Measurements from ENCODE around the gene PSMD5. TPM values are rescaled to one million over a fixed set of nuclear protein-coding genes. Genes with fewer than 3 reads are reported as not detected.

PSMD5 gene
- total and polyA plus RNA-seq, 10 of the 15 experiments (the other 5 are each of a cell fraction or from before 2014, with no cell fraction given), result 8.8 to 47.7 (median 25.1) TPM

- TF ChIP-seq ATF3 (IDR thresholded peaks at IDR 0.05; ENCODE audit: borderline replicate concordance, extremely low read depth, low read depth, low read length), result no peak
- TF ChIP-seq CHD4 (IDR thresholded peaks at IDR 0.05), result no peak
- no peak for TF ChIP-seq SMAD5 (IDR thresholded peaks at IDR 0.05; ENCODE audit: low read depth)
- TF ChIP-seq NBN (IDR thresholded peaks at IDR 0.05), result no peak
- TF ChIP-seq IKZF1 (conservative IDR thresholded peaks at IDR 0.05), result no peak
- TF ChIP-seq WRNIP1 (IDR thresholded peaks at IDR 0.05; ENCODE audit: borderline replicate concordance, low read depth, low read length), result no peak
- no peak for TF ChIP-seq RBBP5 (conservative IDR thresholded peaks at IDR 0.05)
- no peak for TF ChIP-seq ZBTB40 (IDR thresholded peaks at IDR 0.05; ENCODE audit: borderline replicate concordance)
Observed at GRCh38 chr9:120841930-120842684, 615 bp downstream of the PSMD5 start (continued).

GRCh38 chr9:120839146-120839545 lies 3.6 kb downstream of the PSMD5 start:
- Histone ChIP-seq H3K79me2 (ENCODE audit: control insufficient read depth, insufficient read depth, low read length) (peaks cover 43% of the 10 kb centered on the region), H2AFZ (ENCODE audit: control insufficient read depth, low read depth, low read length) (no peak overlapping the region), H3K36me3 (ENCODE audit: control insufficient read depth in 2 of 2, insufficient read depth in 2 of 2, low read length in 1 of 2) (no peaks in the 10 kb centered on the region), H3K4me1 (ENCODE audit: control insufficient read depth, insufficient read depth, low read length) (peaks cover 6% of the 10 kb centered on the region; the same call in 1 of the 2 replicates), H3K4me3 (no peak overlapping the region), H3K27ac (ENCODE audit: control insufficient read depth, insufficient read depth) (no peak overlapping the region), H4K20me1 (ENCODE audit: control insufficient read depth, insufficient read depth) (no peaks in the 10 kb centered on the region), H3K4me2 (ENCODE audit: control insufficient read depth, insufficient read depth) (no peak overlapping the region), H3K27me3 (replicated peaks in 1 of 2; ENCODE audit: control insufficient read depth in 2 of 2, insufficient read depth in 2 of 2, low read length in 1 of 2) (no peaks in the 10 kb centered on the region), H3K9me3 (replicated peaks; ENCODE audit: control insufficient read depth, insufficient read depth, low read length) (no peaks in the 10 kb centered on the region), H3K9ac (ENCODE audit: control insufficient read depth, insufficient read depth, low read length) (no peak overlapping the region)
- TF ChIP-seq RB1 (IDR thresholded peaks at IDR 0.05; ENCODE audit: borderline replicate concordance), result no peak
- no peak for TF ChIP-seq POLR2AphosphoS5 (IDR thresholded peaks at IDR 0.05; ENCODE audit: low read length)
- no peak for TF ChIP-seq EP300 (IDR thresholded peaks at IDR 0.05; ENCODE audit: borderline replicate concordance in 1 of 2, control insufficient read depth in 1 of 2, low read depth in 2 of 2, low read length in 2 of 2)
- TF ChIP-seq KAT2A (conservative IDR thresholded peaks at IDR 0.05; ENCODE audit: control insufficient read depth, low read depth, low read length), result no peak
- POLR2A ChIA-PET, result no interaction called here
- SMC1A ChIA-PET (ENCODE audit: uncharacterized antibody, unreplicated experiment), result no interaction called here
- intact Hi-C loops (cut with micrococcal nuclease; ENCODE audit: unreplicated experiment), result no loop called here
- 100% methylated on average over 2 of the region's 2 CpGs for WGBS (ENCODE audit: insufficient coverage, insufficient replicate concordance, low lambda C conversion rate, missing lambda C conversion rate)
- RAD21 ChIA-PET (ENCODE audit: unreplicated experiment), result no interaction called here
- in situ Hi-C loops (cut with MboI), result no loop called here
- DNase-seq (ENCODE audit: low read depth, low spot score) (no peak), FAIRE-seq (no peak), ATAC-seq (no peak)
- CTCF ChIA-PET, result no interaction called here
- BruUV-seq (replicated peaks), result no TSS peak

Data from GM12878 (cell line).